GM03348 (cell line): Measurements from ENCODE around the gene STEAP2.
"Not testable (repeated sequence)": the region's sequence is repeated elsewhere in the genome, so short reads cannot be mapped to it uniquely, and the experiment has no call there.

ENCODE experiments used
- DNase-seq: peaks from one replicate; pipeline ENCODE4 v3.0.0; 2012; ENCODE audit warnings: low spot score

The STEAP2 gene

DNA sequence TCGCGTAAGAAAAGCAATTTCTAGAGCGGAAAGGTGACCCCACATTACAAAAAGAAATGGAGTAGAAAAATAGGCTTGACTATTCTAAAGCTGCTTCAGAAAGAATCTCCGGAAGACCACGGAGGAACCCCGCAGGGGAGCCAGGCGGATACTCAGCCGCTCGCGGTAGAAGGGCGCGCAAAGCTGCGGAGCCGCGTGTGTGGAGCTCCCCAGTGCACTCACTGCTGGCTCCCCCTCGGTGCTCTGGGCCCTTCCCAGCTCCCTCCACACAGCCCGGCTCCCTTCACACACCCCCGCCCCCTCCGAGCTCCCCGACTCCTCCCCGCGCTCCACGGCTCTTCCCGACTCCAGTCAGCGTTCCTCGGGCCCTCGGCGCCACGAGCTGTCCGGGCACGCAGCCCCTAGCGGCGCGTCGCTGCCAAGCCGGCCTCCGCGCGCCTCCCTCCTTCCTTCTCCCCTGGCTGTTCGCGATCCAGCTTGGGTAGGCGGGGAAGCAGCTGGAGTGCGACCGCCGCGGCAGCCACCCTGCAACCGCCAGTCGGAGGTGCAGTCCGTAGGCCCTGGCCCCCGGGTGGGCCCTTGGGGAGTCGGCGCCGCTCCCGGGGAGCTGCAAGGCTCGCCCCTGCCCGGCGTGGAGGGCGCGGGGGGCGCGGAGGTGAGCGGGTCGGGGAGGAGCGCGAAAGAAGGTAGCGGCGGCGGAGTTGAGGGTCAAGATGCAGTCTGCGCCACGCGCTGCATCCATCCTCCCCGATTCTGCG lies at the start of gene STEAP2:
Gene STEAP2, plus strand, starts transcription at position 350 of the 758 bp plus-strand sequence. CDS start 13,343 bp downstream, outside the sequence.
- peak; percentile 95 for DNase-seq

DNA sequence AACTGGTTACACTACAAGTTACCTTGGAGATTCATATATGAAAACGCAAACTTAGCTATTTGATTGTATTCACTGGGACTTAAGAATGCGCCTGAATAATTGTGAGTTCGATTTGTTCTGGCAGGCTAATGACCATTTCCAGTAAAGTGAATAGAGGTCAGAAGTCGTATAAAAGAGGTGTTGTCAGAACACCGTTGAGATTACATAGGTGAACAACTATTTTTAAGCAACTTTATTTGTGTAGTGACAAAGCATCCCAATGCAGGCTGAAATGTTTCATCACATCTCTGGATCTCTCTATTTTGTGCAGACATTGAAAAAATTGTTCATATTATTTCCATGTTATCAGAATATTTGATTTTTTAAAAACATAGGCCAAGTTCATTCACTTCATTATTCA lies 48.0 kb upstream of the STEAP2 start:
- no peak for DNase-seq

GRCh38 chr7:90165724-90166123 lies 45.8 kb upstream of the STEAP2 start:
- no peak for DNase-seq

- DNase-seq = no peak
These were observed 45.4 kb upstream of the STEAP2 start for GRCh38 chr7:90166153-90166552.

DNA sequence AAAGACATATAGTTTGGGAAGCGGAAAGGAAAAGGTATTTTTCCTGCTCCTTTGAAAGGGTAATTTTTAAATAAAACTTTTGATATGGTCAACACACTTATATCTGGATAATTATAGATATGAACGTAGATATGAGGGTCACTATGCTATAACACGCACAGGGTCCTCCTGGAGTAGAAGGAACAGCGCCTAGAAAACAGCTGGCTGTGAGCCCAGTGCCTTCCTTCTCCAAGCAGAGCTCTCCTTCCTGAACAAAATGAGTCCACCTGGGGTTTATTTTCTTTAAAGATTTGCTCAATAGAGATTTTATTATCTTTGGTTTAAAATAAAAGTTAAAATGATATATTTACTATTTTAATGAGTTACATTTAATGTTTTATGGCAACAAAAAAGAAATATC lies 44.2 kb upstream of the STEAP2 start:
- DNase-seq = no peak

DNA sequence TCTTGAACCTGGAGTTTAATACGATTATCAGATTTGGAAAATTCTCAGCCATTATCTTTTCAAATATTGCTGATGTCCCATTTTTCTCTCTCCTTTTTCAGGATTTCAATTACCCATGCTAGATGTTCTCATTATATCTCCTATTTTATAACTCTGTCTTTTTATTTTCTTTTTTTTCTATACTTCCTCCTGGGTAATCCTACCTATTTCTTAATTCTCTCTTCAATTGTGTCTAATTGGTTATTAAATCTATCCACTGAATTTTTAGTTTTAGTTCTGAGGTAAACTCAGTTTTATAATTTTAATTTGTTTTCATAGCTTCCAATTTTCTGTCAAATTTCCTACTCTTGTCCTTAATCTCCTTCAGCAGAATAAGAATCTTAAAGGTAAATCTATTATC lies 41.6 kb upstream of the STEAP2 start:
- no peak for DNase-seq

DNA sequence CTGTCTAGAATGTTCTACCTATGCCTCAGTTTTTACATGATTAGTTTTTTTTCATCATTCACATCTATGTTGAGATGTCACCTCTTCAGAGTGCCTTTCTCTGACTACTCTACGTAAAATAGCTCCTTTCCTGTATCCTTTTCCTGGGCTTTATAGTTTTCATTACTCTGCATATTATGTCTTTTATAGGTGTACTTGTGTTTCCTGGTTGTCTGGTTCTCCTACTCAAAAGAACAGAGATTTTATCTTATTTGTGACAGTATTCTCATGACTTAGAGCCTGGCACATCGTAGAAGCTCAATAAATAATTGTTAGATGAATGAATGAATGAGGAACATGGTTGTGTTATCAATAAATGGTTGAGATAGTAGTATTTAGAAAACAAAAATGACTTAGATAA lies 39.4 kb upstream of the STEAP2 start:
- DNase-seq = no peak

DNA sequence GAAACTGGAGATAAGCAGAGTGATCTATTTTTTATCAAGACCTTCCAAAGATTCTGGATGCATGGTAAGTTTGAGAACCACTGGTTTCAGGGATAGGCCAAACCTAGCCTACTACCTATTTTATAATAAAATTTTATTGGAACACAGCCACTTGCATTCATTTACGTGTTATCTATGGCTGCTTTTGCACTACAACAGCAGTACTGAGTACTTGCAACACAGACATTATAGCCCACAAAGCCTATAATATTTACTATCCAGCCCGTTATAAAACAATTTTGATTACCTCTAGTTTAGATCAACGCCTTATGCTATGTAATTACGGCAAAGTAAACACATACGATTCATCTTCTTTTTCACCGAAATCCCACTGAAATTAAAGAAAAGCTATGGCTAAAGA lies 38.9 kb upstream of the STEAP2 start:
- no peak for DNase-seq

DNA sequence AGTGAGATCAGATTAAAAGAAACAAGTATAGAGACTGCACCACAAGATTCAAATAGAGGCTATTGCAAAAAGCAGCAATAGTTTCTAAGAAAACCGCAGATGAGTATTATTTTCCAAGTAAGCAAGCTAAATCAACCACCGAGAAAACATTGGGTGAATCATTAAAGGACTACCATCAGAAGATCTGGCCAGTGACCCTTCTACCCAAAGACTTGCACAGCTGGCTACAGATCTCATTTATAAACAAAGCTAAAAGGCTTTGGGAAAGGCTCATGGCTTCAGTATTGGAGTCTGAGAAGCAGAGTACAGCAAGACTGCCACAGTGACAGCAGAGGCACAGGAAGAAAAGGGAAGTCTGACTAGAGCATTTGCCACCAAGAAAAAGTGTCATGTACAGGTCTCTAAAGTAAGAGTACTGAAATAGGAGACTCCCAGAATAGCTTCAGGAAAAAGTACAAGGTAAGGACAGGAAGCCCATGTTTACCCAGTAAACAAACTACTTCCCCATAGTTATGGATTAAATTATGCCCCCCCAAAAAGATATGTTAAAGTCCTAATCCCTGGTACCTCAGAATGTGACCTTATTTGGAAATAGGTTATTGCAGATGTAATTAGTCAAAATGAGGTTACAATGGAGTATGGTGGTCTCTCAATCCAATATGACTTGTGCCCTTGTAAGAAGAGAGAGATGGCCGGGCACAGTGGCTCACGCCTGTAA lies 38.3 kb upstream of the STEAP2 start:
- DNase-seq = no peak

GRCh38 chr7:90175667-90176066 lies 35.9 kb upstream of the STEAP2 start:
- DNase-seq = no peak

- DNase-seq = no peak
These were observed 35.3 kb upstream of the STEAP2 start for GRCh38 chr7:90176195-90176594.

DNA sequence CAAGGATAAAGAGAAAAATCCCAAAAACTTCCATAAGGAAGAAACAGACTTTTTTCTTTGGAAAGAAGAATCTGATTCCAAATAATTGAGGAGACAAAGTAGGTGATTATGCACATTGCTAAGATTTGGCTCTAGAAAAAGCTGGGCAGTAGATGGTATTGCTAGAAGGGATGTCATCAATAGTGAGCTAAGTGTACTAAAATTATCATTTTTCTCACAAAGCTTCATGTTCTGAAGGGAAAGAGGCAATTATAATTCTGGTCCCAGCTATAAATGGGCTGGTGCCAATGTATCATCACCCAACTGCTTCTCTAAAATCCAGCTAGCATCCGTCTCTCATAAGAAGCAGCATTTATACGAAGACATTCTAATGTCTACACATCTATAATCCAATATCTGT lies 33.4 kb upstream of the STEAP2 start:
- no peak for DNase-seq

DNA sequence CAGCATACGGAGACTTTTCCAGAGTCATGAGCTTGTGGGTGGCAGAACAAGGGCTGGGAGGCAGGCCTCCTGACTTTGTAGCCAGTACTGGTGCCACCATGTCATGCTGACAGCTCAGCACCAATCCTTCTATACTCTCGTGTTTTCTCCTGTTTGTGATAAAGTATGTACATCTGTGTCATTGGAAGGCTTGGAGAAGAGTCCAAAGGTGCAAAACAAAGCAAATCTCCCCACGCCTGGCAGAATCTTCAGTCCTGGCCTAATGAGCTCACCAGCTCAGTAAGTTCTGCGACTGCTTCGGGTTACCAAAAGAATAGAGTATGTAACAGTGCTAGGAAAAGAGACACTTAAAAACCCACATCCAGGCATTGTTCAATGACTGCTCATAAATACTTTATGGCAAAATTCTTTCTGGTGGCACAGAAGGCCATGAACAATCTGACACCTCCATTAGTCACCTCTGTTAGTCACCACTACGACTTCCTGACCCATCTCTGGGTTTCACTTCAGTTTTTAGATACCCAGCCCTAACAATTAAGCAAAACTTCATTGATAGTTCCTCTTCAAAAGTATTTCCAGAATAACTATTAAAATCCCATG lies 32.8 kb upstream of the STEAP2 start:
- DNase-seq = peak; percentile 59

DNA sequence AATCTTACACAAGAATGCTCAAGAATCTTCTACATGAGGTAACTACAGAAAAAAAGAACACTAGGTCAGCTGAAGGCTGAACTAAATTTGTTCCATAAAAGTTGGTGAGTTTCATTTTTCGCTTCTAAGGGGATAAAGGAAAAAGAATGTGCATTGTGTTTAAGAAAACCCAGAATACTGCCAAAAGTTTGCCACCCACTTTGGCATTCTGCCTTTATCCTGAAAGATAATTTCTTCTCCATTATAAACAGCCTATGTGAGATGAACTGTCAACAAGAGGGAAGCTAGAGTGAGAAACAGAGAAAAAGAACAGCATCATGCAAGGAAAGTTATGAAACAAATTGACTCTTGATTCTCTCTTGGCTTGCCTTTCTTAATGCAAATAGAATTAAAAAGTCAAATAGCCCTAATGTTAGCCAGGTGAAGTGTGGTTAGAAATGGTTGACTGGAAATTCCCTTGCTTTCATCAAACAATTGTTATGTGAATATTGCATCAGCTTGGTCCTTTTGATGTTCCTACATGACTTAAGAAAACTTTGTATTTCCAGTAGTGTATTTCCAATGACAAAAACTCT lies 31.4 kb upstream of the STEAP2 start:
- peak; percentile 4 for DNase-seq

GRCh38 chr7:90180649-90181048 lies 30.9 kb upstream of the STEAP2 start:
- no peak for DNase-seq

DNA sequence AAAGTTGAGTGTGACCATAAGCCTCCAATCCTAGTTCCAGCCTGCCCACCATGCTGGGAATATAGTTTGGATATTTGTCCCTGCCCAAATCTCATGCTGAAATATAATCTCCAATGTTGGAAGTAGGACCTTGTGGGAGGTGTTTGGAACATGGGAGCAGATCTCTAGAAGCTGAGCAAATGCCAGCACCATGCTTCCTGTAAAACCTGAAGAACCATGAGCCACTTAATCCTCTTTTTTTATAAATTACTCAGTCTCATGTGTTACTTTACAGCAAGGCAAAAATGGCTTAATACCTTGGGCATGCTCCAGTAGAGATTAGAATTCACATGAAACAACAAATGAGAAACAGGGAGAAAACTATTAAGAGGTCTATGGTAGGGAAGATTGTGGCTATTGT lies 30.1 kb upstream of the STEAP2 start:
- no peak for DNase-seq

DNA sequence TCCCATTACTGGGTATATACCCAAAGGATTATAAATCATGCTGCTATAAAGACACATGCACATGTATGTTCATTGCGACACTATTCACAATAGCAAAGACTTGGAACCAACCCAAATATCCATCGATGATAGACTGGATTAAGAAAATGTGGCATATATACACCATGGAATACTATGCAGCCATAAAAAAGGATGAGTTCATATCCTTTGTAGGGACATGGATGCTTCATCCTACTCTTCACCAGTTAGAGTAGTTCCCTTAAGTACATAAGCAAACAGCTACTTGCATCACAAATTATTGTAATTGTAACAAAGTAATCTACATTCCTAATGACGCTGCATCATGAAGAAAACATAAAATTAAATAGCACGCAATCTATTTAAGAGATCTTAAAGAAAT lies 25.2 kb upstream of the STEAP2 start:
- not testable (repeated sequence) for DNase-seq

GRCh38 chr7:90187507-90188050 lies 24.0 kb upstream of the STEAP2 start:
- no peak for DNase-seq

DNA sequence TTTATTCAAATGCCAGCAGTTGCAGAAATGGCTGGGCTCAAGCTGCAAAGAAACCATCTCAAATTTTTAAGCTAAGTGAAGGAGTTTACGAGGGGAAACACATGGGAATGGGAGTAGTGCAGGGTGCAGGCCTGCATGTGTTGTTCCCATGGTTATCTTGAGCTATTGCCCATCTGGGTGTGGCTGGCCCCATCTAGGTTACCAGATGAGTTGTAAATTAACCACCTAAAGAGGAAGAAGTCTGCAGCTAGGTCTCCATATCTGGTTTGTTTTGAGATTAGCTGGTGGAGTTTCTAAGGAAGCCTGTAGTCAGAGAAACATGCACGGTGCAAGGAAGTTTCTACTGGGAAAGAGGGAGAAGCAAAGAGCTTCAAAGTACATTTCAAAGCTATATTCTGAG lies 23.3 kb upstream of the STEAP2 start:
- no peak for DNase-seq

GRCh38 chr7:90190995-90191394 lies 20.5 kb upstream of the STEAP2 start:
- DNase-seq = no peak

DNA sequence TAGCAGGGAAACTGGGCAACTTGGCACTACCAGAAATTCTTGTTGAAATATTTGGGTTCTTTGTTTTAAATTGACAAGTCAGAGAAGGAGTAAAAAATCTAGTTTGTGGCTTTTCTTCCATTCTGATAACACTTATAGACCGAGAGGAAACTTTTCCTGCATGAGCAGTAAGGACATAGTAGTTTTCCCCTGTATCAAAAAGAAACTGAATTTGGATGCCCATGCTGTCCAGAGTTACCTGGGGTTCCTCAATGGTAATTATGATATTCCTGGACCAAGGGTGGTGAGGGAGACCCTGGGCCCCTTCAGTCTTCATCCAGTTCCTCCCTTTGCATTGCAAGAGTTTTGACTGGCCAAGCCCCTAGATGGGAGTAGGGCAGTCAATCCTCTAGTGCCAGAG lies 19.9 kb upstream of the STEAP2 start:
- no peak for DNase-seq

- DNase-seq = peak; percentile 38
These were observed 18.4 kb upstream of the STEAP2 start for GRCh38 chr7:90192876-90193750.
